GM23248 (cell line): Measurements from ENCODE around the gene SLC39A3.

ENCODE experiments used
- EZH2 ChIP-seq: fragments of 200-600 bp; sonication (generic); IDR thresholded peaks from 2 replicates; pipeline ENCODE4 v1.6.1; 2018; ENCODE audit warnings: antibody characterized with exemption, mild to moderate bottlenecking; ENCODE audit not compliant: insufficient read depth, poor library complexity, severe bottlenecking
- EZH2phosphoT487 ChIP-seq: fragments of 200-600 bp; sonication (generic); IDR thresholded peaks from 2 replicates; pipeline ENCODE4 v1.6.1; 2018; ENCODE audit warnings: antibody characterized with exemption, moderate library complexity, mild to moderate bottlenecking, low read depth; ENCODE audit not compliant: insufficient read depth

- no peak for TF ChIP-seq EZH2phosphoT487
- TF ChIP-seq EZH2, result peak; percentile 1
These were observed 38.3 kb downstream of the SLC39A3 start for GRCh38 chr19:2701361-2702169.
